NT2/D1 (cell line): ENCODE data around the gene INKA1.
"Not testable (repeated sequence)": the region's sequence is repeated elsewhere in the genome, so short reads cannot be mapped to it uniquely, and the experiment has no call there.

Experiments used
- SUZ12 ChIP-seq: IDR thresholded peaks from 2 replicates; pipeline ENCODE4 v1.6.1; 2011; ENCODE audit not compliant: insufficient read length, insufficient read depth; ENCODE audit errors: extremely low read depth
- YY1 ChIP-seq: IDR thresholded peaks from 2 replicates; pipeline ENCODE4 v1.6.1; 2011; ENCODE audit not compliant: insufficient read length, insufficient read depth
- ZNF274 ChIP-seq: IDR thresholded peaks from 2 replicates; pipeline ENCODE4 v1.6.1; 2011; ENCODE audit warnings: mild to moderate bottlenecking, low read depth, low read length

DNA sequence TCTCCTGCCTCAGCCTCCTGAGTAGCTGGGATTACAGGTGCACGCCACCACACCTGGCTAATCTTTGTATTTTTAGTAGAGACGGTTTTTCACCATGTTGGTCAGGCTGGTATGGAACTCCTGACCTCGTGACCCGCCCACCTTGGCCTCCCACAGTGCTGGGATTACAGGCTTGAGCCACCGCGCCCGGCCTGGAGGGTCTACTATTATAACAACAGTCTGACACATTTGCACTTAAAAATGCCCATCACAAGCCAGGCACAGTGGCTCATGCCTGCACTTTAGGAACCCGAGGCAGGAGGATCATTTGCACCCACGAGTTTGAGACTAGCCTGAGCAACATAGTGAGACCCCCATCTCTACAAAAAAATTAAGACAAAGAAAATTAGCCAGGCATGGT is 20.8 kb upstream of the INKA1 start:
- not testable (repeated sequence) for TF ChIP-seq YY1, ZNF274, SUZ12
